ENCODE measurements around the gene CCDC141.

The CCDC141 gene

DNA sequence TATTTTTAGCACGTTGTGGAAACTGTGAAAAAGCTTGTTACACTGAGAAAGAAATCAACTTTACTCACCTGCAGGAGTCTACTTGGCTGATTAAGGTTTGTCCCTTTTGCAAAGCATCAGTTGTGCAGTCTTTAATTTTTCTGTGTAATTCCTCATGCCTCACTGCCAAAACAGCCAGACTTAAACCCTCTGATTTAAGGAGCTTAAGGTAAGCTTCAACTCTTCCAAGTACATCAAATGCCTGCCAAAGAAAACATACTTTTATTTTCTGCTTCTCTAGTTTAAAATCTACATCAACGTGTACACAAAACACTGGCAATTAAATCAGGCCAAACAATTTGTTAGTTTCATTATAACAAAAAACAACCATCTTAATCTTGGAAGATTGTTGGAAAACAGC lies 144.7 kb downstream of the CCDC141 start:
- no peak for DNase-seq

DNA sequence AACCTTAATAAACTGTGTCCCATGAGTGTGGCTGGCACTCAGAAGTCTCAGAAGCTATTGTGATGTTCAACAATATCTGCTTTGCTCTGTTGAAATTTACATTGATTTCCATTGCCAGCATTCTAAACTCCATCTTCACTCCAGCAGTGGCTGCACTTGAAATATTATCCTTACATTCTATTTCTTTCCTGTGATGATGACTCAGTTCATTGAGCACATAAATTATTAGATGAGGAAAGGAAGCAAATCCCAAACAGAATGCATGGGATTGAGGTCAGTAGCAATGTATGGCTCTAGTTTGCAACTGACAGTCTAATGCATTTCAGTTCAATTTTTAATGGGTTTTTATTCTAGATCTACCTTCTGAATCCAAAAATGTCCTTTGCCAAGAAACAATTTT lies 150.3 kb downstream of the CCDC141 start:
- no peak for DNase-seq

DNA sequence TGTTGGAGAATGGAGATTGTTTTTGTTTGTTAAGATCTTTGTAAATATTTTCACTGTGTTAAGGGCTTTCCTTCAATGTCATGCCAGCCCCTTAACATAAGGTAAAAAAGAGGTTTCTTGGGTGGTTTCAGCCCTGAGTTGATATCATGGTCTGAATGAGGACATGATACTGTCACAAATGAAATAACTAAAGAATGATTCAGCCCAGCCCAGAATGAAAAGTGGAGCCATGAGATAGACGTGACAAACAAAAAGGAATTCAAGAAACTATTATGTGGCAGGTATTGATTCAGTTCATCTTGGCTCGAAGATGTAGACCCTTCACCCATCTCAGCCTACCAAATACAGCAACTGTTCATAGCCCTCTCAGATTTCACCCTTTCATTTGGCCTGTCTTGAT lies 154.1 kb downstream of the CCDC141 start:
- DNase-seq: no peak

DNA sequence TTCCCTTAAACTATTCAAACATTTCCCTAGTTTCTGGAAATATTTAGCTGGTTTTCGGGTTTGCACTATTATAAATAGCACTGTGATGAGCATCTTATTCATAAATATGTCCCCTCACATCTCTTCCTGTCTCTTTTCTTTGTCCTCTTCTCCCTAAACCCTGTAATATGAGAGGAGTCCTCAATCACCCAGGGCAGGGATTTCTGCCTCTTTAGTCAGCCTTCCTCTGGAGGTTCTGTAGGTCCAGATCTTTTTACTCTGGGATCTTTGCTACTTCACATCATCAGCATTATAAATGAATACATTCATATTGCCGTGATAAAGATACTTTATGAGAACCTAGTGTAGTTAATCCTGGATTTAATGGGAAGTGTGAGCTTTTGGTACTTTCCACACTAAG lies 154.8 kb downstream of the CCDC141 start:
- no peak for DNase-seq

DNA sequence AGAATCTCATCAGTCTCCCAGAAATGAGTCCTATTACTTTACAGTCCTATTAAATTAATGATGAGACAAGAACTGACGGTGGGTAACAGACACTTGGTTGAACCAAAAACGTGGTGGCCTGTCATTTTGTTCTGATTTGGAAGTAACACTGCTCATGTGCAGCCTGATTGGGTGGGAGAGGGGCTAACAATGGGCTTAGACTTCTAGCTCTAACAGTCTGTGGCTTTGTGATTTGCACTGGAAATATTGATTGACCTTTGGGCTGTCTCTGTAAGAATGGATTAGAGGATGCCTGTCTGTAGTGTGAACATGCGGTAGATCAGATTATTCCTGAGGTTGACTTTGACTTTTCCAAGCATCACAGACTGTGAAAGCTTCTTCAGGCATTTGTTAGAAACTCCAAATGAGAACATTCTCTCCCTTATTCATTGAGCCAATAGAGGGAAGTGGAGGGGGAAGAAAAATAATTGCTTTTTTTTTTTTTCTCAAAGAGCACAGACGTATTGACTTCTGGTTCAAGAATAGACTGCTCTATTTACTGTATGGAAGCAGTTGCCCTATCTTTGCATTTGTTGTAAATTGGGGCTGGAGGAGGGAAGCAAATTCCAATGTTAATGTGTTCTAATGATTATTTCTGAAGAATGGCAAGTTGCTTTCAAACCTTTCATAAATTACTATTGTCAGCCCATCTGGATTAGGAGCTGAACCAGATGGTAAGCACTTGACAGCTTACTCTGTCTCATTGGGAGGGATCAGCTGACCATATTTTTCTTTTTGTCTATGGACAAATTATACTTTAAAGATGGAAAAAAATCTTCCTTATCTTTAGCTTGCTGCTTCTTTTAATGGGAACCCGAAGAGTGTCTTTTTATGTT lies 156.9 kb downstream of the CCDC141 start:
- DNase-seq: no peak

DNA sequence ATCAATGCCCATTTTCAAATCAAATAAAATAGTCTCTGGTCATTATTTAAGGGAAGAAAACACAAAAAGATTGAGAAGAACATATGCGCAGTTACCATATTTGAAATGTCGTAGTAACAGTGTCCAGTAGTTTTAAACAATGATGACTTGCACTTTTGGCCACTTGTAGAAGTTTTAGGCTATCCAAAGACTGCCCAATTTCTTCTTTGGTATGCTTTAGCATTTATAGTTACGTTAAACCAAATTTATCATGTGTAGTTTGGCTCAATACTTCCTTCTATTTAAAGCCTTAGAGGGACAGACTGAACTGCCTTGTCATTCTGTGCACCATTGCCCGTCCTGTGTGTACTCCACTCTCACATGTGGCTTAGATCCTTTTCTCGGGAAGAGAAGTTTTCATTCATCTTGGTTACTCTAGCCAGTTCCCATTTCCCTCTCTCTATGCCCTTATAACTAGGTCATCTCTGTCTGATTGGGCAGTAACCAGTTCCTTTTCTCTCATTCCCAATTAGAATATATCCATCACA lies 157.9 kb downstream of the CCDC141 start:
- DNase-seq: no peak

DNA sequence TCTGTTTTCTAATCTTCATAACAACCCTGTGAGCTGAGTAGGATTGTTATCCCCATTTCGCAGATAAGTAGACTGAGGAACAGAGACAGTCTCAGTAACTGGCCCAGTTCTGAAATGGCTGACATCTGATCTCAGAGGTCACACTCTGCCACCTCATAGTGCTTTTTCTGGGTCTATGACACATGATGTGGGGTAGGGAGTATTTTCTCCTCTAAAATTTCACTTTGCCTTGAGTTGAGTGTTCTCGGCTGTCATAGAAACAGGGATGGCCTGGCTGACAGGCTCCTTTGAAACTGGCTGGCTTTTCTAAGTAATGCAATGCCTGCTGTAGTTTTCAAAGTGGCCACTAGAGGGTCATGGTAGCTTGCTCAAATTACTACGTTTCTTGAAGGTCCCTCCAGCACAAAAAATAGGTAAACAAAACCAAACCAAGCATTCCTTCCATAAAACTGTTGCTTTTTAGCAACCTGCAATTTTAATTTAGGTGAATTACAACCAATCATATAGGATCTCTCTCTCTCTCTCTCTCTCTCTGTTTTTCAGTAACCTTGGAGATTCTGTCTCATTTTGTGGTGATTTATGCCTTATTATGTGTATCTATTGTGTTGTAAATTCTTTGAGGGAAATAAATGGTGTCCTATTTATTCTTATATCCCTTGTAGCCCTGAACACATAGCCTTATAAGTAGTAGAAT lies 158.5 kb downstream of the CCDC141 start:
- DNase-seq: peak; percentile 76

DNA sequence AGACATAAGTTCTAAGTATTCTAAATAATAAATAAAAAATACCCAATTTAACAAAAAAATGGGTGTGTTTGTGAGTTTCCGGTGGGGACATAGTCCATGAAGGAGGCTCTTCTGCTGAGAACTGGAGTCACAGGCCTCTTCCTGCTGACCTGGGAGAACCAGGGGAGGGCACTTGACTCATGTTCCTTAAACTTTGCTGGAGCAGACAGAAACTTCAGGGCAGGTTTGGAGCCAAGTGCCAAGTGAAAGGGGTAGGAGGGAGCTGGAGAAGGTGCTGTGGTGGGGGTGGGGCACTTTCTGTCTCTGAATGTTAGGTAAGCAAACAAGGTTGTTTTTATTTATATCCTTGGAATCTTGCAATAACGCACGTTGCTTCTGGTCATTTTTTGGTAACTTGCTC lies 163.9 kb downstream of the CCDC141 start:
- DNase-seq: no peak

DNA sequence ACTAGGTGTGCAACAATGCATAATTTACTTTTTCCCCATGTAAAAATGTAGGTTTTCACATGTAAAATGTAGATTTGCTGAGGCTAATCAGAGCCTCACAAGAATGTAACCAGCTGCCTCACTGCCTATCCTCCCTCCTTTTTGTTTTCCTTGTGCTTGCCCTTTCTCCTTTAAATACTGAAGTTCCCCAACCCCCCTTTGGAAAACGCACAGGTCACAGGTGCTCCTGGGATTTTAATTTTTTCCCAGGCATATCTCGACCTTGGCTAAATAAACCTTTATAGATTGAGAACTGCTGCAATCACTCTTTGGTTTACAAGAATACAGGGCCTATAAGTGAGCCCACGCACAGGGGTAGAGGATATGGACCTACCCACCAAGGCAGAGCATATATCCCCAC lies 165.5 kb downstream of the CCDC141 start:
- no peak for DNase-seq

DNA sequence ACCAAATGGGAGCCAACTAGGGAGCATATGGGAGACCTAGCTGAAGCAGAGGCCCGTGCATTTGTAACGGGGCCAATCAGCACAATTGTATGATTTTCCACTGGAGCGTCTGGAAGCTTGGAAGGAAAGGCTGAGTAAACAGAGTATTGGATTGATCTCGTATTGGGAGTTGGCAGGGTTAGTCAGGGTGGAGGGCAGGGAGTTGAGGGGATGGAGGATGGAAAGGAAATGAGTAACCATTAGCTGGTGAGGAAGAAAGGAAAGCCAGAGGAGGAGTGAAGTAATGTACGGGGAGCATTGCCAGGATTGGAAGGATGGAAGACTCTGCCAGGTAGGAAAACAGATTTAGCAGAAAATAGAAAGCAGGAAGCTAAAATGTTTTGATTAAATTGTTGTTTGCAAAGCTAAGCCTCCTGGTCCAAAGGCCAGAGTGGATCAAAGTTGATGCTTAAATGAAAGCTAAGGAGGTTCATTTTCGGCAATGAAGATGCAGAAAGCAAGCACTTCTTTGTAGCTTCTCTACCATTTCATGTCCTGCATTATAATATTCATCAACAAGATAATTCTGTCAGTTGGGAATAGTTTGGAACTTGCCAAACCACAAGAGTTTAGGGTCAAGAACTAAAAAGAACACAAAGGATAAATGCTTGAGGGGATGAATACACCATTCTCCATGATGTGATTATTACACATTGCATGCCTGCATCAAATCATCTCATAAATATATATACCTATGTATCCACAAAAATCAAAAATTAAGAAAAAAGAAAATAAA lies 167.1 kb downstream of the CCDC141 start:
- DNase-seq: no peak

DNA sequence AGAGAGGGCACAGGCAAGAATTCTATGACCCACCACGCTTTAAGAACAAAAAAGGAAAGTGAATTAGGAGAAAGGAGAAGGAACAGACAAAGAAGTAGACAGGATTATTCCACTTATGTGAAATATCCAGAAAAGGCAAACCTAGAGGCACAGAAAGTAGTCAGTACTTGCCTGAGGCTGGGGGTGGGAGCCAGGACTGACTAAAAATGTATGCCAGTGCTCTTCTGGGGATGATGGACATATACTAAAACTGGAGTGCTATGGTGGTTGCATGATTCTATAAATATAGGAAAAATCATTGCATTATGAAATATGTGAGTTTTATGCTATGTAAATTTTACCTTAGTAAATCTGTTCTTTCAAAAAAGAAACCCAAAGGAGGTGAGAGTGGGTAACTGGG lies 168.9 kb downstream of the CCDC141 start:
- DNase-seq: no peak

DNA sequence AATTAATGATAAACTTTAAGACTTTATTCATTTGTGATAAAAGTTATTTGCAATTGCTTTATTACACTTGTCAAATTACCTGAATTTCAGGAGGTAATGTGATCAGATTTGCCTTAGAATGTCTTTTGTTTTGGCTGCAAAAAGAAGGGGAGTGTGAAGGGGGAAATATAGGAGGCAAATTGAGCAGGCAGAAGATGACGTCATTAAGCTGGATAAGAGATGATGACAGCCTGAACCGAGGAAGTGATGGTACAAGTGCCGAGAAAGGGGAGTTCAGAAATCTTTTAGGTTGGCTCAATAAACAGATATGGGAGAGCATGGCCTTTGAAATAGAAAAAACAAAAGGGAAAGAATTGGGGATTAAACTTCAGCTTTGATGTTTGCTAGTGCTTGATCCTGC lies 169.7 kb downstream of the CCDC141 start:
- no peak for DNase-seq

DNA sequence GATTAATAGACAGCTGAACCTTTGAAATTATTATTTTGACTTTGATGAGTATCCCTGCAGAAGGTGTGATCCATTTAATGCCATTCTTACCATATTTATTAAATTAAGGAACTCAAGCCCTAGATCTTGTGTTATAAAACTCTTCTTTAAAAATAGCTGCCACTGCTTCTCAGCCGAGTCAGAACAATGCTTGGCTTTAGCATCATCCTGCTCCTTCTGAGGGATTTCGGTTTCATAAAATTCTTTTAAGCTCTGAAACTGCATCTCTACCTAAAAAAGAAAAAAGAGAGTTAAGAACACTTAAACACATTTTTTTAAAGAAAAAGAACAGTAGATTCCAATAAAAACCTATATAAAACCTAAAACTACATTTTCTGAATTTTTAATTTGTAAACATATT lies 172.1 kb downstream of the CCDC141 start:
- DNase-seq: no peak

DNA sequence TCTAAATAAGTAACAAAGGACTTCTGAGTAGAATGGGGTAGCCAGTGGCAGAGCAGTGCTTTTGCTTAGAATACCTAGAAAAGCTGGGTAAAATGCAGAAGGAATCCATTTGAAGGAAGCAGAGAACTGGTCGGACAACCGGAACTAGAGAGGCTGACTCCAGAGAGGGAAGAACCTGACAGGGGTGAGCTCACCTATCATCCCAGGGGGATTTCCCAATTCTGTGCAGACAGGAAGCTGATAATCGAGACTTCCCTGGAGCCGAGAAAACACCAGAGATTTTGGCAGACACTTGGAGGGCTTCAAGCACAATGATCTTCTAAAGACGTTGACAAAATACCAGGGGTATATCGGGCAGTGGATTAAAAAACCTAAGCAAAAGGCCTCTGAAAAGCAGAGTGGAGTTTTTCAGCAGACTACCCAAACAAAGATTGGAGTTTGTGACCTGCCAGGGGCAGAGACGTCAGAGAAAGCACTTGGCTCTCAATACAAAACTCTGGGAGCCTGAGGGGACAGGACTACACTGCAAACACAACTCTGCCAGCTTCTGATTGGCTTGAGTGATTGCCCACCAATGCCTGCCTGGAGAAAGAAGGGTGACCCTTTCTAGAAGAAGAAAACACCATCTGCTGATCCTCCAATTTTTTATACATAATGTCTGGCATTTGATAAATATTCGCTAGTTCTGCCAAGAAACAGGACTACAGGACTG lies 175.3 kb downstream of the CCDC141 start:
- DNase-seq: no peak

DNA sequence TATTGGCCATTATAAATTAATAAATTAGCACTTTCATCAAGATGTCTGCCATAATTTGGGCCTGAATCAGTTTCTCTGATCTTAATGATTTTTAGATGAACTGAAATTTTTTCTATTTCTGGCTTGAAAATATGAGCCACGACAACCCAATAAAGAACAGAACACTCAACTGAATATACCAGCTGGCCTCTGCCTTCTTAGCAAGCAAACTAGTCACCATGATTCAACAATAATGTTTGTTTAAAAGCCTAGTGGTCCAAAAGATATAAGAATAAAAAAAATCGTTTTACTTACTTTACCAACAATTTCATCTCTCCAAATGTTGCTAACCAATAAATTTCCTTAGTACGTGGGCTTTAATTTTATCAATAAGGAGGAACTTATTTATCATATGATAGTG lies 176.0 kb downstream of the CCDC141 start:
- no peak for DNase-seq

DNA sequence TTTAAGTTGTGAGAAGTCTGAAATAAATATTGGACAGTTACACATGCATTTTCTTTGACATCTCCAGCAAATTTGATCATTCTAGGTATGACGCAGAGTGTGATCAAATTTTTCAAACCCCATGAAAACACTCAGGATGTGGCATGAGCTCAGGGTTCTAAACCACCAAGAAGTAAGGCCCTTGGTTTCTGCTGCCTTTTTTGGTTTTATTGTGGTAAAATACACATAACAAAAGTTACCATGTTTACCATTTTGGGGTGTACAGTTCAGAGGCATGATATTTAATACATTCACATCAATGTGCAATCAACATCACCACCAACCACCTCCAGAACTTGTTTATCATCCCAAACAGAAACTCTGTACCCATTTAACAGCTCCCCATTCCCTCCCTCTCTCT lies 178.4 kb downstream of the CCDC141 start:
- DNase-seq: no peak

DNA sequence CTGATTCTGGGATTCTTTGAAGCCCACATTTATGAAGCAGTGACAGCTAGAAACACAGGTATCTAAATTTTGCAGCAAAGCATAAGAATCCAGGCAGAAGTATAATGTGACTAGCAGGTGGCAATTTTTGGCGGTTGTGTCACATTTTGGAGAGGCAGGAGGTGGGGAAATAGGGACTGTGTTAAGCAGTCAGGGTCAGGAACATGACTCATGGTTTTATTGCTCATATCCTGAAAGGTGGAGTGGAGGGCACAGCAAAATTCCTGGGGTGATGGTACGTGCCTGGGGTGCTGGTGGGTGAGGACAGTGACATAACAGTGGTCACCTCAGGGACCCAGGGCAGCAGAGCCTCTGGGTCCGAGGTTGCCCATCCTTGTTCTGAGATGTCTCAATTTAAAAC lies 179.2 kb downstream of the CCDC141 start:
- no peak for DNase-seq

DNA sequence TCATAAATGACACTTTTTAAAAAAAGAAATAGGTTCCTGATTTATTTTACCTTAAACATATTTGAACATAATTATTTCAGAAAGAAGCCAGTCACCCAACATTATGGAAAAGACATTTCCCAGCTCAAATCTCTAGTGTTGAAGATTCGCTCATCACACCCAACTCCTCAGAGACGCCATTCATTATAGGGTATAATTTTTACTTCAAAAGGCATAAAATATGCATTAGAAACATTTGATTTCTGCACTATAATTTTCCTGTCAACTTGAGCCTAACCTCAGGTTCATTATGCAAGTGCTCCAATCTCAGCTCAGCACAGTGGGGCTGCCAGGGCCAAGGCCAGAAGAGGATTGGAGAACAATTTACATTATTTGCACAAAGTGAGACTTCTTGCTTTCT lies 183.9 kb downstream of the CCDC141 start:
- DNase-seq: no peak

DNA sequence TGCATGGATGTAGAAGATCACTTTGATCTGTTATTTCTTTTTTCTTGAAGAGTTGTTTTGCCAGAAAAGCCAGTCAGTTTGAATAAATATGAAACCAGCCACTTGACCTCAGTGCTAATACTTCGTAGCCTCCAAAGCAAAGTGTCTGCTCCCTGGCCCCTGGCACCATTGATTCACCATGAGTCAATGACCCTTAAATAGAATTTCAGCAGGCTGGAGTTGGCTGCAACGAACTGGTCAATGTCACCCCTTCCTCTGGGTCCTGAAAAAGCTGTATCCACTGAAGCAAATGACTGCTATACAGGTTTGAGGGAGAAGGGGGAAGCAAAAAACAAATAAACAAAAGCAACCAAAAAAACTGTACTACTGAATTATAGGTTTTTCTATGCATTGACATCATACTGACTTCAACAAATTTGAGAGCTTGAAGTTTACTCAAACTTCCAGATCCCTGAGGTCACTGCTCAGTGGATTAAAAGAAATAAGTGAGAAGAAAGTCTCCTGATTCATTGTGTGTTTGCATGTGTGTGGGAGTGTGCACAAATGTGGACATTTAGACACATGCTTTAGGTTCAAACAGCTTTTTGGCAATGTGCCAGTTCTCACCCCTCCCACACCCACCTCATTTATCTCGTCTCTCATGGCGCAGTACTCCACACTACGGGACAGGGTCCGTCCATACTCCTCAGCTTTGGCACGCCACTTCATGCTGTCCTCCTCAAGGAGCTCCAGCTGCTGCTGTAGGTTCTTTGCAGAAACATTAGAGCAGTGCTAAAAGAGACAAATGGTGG lies 184.6 kb downstream of the CCDC141 start:
- no peak for DNase-seq

DNA sequence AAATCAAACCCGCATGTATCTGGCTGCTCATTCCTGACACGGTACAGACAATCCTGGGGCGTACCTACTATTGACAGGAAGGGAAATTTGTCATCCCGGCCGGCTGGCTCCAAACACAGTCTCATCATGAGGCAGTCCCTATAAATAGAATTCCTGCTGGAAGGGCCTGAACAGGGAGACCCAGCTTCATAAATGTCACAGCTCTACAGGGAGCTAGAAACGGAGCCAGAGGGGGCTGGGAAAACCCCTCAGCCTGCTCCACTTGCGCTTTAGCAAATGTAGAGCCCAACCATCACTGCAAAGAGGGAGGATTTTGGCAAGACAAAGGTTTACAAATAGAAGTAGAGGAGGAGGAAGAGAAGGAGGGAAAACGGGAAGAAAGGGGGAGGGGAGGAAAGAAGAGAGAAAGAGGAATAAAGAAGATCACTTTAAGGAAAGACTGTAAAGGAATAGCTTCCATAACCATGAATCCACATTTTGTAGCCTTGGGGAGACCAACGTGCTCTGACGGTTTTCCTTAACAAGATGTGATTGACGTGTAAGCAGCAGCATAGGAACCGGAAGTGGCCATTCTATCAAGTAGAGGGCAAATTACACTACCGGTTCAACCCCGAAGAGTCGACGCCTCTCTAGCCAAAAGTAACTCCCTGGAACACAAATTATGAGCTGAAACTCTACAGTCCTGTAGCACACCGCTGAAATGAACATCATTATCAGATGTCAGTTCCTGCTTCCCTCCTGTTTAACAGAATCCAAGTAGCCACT lies 185.9 kb downstream of the CCDC141 start:
- DNase-seq: no peak
